AG09309 (cell line): ENCODE measurements around the gene LCLAT1.

Experiments
- DNase-seq: peaks from one replicate; pipeline ENCODE4 v3.0.0-alpha.2; 2010; ENCODE audit warnings: low read depth
- H3K4me3 ChIP-seq: 2 replicates; pipeline ENCODE4 v1.5.1; 2011; ENCODE audit warnings: mild to moderate bottlenecking, low read depth, low read length, moderate library complexity; ENCODE audit not compliant: control insufficient read depth
- TF ChIP-seq, protein P1 (sequence below): IDR thresholded peaks from 2 replicates; pipeline ENCODE4 v1.5.1; 2011; ENCODE audit warnings: mild to moderate bottlenecking, low read depth, low read length, inconsistent platforms; ENCODE audit not compliant: insufficient read depth, control insufficient read depth; ENCODE audit errors: missing control alignments

LCLAT1 gene

DNA sequence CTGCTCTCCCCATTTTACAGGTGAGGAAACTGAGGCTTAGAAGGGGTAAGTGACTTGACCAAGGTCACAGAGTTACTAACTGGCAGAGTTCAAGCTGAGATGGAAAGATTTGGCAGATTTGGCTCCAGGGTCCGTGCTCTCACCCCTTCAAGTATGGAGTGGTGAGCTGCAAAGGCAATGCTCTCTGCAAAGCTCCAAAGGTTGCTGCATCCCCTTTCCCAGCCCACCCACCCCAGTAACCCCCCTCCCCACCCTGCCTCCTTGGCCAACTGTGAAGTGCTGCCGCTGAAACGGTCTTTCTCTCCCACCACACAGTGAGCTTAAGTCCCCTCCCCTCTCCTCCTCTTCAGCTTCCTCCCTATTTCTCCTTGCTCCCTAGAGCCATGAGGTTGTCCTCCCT lies 207.4 kb downstream of the LCLAT1 start:
- DNase-seq, result no peak
- no peak overlapping the region for H3K4me3 ChIP-seq
- TF ChIP-seq, protein P1, sequence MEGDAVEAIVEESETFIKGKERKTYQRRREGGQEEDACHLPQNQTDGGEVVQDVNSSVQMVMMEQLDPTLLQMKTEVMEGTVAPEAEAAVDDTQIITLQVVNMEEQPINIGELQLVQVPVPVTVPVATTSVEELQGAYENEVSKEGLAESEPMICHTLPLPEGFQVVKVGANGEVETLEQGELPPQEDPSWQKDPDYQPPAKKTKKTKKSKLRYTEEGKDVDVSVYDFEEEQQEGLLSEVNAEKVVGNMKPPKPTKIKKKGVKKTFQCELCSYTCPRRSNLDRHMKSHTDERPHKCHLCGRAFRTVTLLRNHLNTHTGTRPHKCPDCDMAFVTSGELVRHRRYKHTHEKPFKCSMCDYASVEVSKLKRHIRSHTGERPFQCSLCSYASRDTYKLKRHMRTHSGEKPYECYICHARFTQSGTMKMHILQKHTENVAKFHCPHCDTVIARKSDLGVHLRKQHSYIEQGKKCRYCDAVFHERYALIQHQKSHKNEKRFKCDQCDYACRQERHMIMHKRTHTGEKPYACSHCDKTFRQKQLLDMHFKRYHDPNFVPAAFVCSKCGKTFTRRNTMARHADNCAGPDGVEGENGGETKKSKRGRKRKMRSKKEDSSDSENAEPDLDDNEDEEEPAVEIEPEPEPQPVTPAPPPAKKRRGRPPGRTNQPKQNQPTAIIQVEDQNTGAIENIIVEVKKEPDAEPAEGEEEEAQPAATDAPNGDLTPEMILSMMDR, result no peak

DNA sequence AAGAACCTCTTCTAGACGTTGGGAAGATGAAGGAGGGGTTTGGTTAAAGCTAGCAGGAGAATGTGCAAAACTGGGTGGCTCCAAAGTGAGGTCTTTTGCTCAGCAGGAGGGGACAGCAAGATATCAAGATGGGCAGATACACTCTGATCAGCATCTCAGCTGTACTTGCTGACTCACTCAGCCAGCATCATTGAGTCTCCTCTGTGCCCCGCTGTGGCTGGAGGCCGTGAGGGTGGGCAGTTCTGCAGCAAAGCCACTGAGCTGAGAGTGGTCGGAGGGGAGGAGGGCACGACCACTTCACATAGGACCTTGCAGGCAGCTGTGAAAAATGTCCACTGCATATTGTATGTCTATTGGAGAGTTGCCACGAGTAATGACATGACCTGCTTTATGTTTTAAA lies 208.2 kb downstream of the LCLAT1 start:
- TF ChIP-seq, protein P1, result no peak
- no peak for DNase-seq

DNA sequence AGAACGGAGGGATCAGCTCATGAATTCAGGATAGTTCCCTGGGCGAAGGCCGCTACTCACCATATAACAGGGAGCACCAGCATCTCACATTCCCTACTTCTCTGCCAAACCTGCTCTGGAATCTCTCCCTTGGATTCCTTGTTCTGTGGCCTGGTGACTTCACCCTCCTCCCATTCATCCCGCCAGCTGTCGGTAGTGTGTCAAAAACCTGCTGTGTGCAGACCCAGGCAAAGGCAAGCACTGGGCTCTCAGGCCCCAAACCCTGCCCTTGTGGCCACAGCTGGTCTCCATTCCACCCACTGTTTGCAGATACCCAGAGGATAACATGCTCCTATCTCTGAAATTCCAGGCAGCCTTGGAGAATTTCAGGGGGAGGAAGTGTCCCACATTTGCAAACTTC lies 208.6 kb downstream of the LCLAT1 start:
- H3K4me3 ChIP-seq, result no peak overlapping the region
- TF ChIP-seq, protein P1, result no peak
- DNase-seq, result no peak

More for the DNA sequence above, 208.2 kb downstream of the LCLAT1 start:
- no peak overlapping the region for H3K4me3 ChIP-seq

DNA sequence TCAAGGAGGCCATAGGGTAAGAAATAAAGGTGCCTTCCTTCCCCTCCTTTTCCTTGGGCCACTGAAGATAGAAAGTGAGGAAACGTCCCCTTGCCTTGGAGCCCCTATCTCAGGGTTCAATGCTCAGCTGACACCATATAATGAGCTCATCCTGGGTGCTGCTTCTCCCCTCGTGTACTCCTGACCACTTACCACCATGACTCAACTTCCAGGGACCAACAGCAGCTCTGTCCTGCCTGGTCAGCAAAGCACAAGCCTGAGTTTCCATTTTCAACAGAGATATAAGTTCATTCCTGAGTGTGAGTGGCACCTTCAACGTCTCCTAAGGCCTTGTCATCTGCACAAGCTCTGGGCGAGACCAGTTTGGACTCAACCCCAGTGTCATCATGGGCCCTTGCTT lies 209.0 kb downstream of the LCLAT1 start:
- DNase-seq, result no peak

DNA sequence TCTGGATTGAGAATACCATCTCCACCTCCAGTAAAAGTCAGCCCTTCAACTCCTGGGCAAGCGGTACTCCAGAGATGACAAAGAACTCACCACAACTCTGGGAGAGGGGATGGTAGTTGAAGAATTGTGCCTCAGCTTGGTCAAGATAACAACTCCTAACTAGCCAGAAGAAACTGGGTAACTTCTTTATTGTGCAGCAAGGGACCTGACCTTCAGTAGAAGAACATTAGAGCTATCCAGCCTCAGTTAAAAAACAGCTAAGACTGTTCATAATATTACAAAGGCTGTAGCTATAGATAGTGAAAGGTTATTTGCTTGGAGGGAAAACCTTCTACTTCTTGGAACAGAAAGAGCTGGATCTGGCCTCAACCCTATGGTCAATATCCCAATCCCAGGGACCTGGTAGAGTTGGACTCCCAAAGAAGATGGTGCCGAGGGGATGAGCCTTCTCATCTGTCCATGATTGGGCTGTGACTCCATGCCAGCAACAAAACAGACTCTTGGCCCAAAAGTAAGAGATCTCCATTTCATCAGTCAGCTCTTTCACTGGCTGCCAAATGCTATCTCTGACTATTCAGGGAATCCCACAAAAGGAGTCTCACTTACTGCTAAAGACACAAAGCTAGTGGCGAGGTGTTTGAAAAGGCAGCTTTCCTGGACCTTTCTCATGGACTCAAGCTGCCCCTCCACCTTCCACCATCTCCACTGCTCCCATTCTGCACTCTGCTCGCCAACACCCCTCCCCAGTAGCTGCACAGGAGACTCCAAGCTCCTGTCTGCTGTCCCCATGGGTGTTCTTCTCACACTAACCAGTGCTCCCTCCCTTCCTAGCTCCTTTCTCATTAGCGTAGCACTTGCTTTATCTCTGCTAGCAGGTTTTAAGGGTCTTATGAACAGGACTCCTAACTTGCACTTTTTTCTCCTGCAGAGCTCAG lies 214.4 kb downstream of the LCLAT1 start:
- no peak overlapping the region for H3K4me3 ChIP-seq
- no peak for DNase-seq
- TF ChIP-seq, protein P1, result no peak

More for the DNA sequence above, 209.0 kb downstream of the LCLAT1 start:
- TF ChIP-seq, protein P1, result no peak
- H3K4me3 ChIP-seq, result no peak overlapping the region

GRCh38 chr2:30662268-30663131 lies 215.5 kb downstream of the LCLAT1 start:
- TF ChIP-seq, protein P1, result no peak
- no peak overlapping the region for H3K4me3 ChIP-seq
- no peak for DNase-seq
